ENCODE results near the gene STK36. TPM values are rescaled to one million over a fixed set of nuclear protein-coding genes. Genes with fewer than 3 reads are reported as not detected.

STK36 gene
- total and polyA plus RNA-seq, 10 of the 15 experiments (the other 5 are each of a cell fraction or from before 2014, with no cell fraction given), result 4.0 to 22.8 (median 16.7) TPM

DNA sequence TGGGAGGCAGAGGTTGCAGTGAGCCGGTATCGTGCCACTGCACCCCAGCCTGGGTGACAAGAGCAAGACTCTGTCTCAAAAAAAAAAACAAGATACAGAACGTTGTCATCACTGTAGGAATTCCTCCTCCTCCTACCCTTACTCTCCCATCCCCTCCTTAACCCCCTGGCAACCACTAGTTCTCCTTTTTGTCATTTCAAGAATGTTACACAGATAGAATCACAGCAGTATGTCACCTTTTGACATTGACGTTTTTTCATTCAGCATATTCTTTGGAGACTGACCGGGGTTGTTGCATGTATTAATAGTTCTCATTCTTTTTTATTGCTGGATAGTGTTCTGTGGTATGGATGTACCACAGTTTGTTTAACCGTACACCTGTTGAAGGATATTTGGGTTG is 71.2 kb downstream of the STK36 start:
- ChIA-PET SMC1A (ENCODE audit: uncharacterized antibody, unreplicated experiment) (interaction anchor here (1.0 kb wide), 1 partner anchor 11 kb away, joined by 5 read pairs; no protein-coding TSS in a partner anchor), POLR2A (no interaction called here)
- peaks cover 18 to 28% of the 10 kb centered on the region in 2 experiments for H3K36me3 ChIP-seq (ENCODE audit: control insufficient read depth in 2 of 2, insufficient read depth in 2 of 2, low read length in 1 of 2)
- TF ChIP-seq BCL11A (IDR thresholded peaks at IDR 0.05; ENCODE audit: low read depth, low read length) (peak; percentile 63; the same call in 1 of the 2 replicates), CREB1 (IDR thresholded peaks at IDR 0.05; ENCODE audit: low read depth) (peak; percentile 42; the same call in 1 of the 2 replicates), SRF (IDR thresholded peaks at IDR 0.05; ENCODE audit: low read depth in 2 of 2, low read length in 2 of 2) (0 out of 4 replicates have a peak, but pooled peaks of 1 of the 2 experiments have one; percentile 14), RUNX3 (IDR thresholded peaks at IDR 0.05; ENCODE audit: low read length) (peak; percentile 76), CREM (IDR thresholded peaks at IDR 0.05; ENCODE audit: low read depth) (peak; percentile 65; the same call in 1 of the 2 replicates), IKZF2 (IDR thresholded peaks at IDR 0.05) (peak; percentile 26 to 56; a peak in 2 of 4 replicates), FOXM1 (IDR thresholded peaks at IDR 0.05; ENCODE audit: low read depth, low read length) (peak; percentile 50; the same call in 1 of the 2 replicates), MEF2A (IDR thresholded peaks at IDR 0.05; ENCODE audit: insufficient read depth, low read depth, low read length) (peak; percentile 54; the same call in 1 of the 2 replicates), CBX5 (IDR thresholded peaks at IDR 0.05; ENCODE audit: low read depth) (no peak), TCF12 (IDR thresholded peaks at IDR 0.05; ENCODE audit: low read depth, low read length) (no peak), BHLHE40 (IDR thresholded peaks at IDR 0.05; ENCODE audit: borderline replicate concordance in 1 of 2, low read depth in 2 of 2, low read length in 1 of 2) (peak in 1 of 2 experiments; percentile 16; a peak in 1 of 4 replicates), IRF4 (IDR thresholded peaks at IDR 0.05; ENCODE audit: low read depth, low read length) (peak; percentile 74; the same call in 1 of the 2 replicates), JUNB (IDR thresholded peaks at IDR 0.05) (peak; percentile 83), EED (IDR thresholded peaks at IDR 0.05; ENCODE audit: low read depth) (peak; percentile 66), ATF7 (IDR thresholded peaks at IDR 0.05; ENCODE audit: low read depth) (peak; percentile 39; the same call in 1 of the 2 replicates), NR2F1 (conservative IDR thresholded peaks at IDR 0.05) (peak; percentile 73)
- TF ChIP-seq, protein P1, sequence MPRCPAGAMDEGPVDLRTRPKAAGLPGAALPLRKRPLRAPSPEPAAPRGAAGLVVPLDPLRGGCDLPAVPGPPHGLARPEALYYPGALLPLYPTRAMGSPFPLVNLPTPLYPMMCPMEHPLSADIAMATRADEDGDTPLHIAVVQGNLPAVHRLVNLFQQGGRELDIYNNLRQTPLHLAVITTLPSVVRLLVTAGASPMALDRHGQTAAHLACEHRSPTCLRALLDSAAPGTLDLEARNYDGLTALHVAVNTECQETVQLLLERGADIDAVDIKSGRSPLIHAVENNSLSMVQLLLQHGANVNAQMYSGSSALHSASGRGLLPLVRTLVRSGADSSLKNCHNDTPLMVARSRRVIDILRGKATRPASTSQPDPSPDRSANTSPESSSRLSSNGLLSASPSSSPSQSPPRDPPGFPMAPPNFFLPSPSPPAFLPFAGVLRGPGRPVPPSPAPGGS (IDR thresholded peaks at IDR 0.05; ENCODE audit: borderline replicate concordance, insufficient read depth, low read depth, low read length, poor library complexity, severe bottlenecking), result peak; percentile 20
- TF ChIP-seq, protein P2, sequence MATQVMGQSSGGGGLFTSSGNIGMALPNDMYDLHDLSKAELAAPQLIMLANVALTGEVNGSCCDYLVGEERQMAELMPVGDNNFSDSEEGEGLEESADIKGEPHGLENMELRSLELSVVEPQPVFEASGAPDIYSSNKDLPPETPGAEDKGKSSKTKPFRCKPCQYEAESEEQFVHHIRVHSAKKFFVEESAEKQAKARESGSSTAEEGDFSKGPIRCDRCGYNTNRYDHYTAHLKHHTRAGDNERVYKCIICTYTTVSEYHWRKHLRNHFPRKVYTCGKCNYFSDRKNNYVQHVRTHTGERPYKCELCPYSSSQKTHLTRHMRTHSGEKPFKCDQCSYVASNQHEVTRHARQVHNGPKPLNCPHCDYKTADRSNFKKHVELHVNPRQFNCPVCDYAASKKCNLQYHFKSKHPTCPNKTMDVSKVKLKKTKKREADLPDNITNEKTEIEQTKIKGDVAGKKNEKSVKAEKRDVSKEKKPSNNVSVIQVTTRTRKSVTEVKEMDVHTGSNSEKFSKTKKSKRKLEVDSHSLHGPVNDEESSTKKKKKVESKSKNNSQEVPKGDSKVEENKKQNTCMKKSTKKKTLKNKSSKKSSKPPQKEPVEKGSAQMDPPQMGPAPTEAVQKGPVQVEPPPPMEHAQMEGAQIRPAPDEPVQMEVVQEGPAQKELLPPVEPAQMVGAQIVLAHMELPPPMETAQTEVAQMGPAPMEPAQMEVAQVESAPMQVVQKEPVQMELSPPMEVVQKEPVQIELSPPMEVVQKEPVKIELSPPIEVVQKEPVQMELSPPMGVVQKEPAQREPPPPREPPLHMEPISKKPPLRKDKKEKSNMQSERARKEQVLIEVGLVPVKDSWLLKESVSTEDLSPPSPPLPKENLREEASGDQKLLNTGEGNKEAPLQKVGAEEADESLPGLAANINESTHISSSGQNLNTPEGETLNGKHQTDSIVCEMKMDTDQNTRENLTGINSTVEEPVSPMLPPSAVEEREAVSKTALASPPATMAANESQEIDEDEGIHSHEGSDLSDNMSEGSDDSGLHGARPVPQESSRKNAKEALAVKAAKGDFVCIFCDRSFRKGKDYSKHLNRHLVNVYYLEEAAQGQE (IDR thresholded peaks at IDR 0.05; ENCODE audit: low read depth, low read length), result no peak
- TF ChIP-seq, protein P3, sequence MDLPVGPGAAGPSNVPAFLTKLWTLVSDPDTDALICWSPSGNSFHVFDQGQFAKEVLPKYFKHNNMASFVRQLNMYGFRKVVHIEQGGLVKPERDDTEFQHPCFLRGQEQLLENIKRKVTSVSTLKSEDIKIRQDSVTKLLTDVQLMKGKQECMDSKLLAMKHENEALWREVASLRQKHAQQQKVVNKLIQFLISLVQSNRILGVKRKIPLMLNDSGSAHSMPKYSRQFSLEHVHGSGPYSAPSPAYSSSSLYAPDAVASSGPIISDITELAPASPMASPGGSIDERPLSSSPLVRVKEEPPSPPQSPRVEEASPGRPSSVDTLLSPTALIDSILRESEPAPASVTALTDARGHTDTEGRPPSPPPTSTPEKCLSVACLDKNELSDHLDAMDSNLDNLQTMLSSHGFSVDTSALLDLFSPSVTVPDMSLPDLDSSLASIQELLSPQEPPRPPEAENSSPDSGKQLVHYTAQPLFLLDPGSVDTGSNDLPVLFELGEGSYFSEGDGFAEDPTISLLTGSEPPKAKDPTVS (IDR thresholded peaks at IDR 0.05; ENCODE audit: low read depth, low read length), result no peak

More for the DNA sequence above, 71.2 kb downstream of the STK36 start:
- ATAC-seq (peak; percentile 83), FAIRE-seq (peak; percentile 79), DNase-seq (ENCODE audit: low read depth, low spot score) (peak; percentile 25)
- Histone ChIP-seq H3K27me3 (replicated peaks in 1 of 2; ENCODE audit: control insufficient read depth in 2 of 2, insufficient read depth in 2 of 2, low read length in 1 of 2) (no peaks in the 10 kb centered on the region), H2AFZ (ENCODE audit: control insufficient read depth, low read depth, low read length) (no peak overlapping the region), H3K27ac (ENCODE audit: control insufficient read depth, insufficient read depth) (peak overlapping the region; percentile 56; the same call in 1 of the 2 replicates), H4K20me1 (ENCODE audit: control insufficient read depth, insufficient read depth) (no peaks in the 10 kb centered on the region), H3K9me3 (replicated peaks; ENCODE audit: control insufficient read depth, insufficient read depth, low read length) (no peaks in the 10 kb centered on the region), H3K4me1 (ENCODE audit: control insufficient read depth, insufficient read depth, low read length) (peaks cover 29% of the 10 kb centered on the region), H3K4me2 (ENCODE audit: control insufficient read depth, insufficient read depth) (no peak overlapping the region; the same call in 1 of the 2 replicates), H3K4me3 (no peak overlapping the region), H3K9ac (ENCODE audit: control insufficient read depth, insufficient read depth, low read length) (no peak overlapping the region), H3K79me2 (ENCODE audit: control insufficient read depth, insufficient read depth, low read length) (no peaks in the 10 kb centered on the region)
- RAD21 ChIA-PET (ENCODE audit: unreplicated experiment), result no interaction called here
- BruUV-seq (replicated peaks), result no TSS peak
- intact Hi-C loops (cut with micrococcal nuclease; ENCODE audit: unreplicated experiment), result no loop called here
- CTCF ChIA-PET, result interaction anchor here (0.7 kb wide), 1 partner anchor 56 kb away, joined by 3 read pairs; no protein-coding TSS in a partner anchor
- WGBS (ENCODE audit: insufficient coverage, insufficient replicate concordance, low lambda C conversion rate, missing lambda C conversion rate), result 50% methylated on average over 6 of the region's 6 CpGs
- in situ Hi-C loops (cut with MboI), result no loop called here
